SKM-1 (cell line): Measurements from ENCODE around the gene DDIT4.
"Not testable (repeated sequence)": the region's sequence is repeated elsewhere in the genome, so short reads cannot be mapped to it uniquely, and the experiment has no call there.

Experiments
- DNase-seq: peaks from one replicate; lab custom pipeline; 2025; ENCODE audit not compliant: unreplicated experiment; lab: John Stamatoyannopoulos, UW

DDIT4 gene

DNA sequence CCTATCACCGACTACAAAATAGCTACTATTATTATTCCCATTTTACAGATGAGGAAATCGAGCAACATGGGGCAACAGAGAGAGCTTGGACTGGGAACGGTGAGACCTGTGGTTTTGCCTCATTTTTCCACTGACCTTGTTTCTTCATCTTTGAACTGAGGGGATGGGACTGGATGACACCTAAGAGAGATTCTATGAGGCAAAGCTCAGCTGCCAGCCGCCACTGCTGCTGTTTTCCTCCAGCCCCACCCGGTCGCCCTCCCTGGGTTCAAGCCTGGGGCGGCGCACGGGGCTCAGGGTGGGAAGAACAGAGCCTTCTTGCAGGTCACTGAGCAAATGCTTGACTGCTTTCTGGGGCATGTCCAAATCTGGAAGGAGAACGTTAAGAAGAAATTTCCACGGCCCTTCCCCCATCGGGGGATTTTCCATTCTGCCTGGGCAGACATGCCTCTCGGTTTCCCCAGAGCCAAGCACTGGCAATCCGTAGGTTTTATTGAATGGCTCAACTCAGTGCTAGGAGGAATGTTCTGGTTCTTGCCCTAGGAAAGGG, 12.3 kb downstream of the DDIT4 start:
- DNase-seq, result no peak

DNA sequence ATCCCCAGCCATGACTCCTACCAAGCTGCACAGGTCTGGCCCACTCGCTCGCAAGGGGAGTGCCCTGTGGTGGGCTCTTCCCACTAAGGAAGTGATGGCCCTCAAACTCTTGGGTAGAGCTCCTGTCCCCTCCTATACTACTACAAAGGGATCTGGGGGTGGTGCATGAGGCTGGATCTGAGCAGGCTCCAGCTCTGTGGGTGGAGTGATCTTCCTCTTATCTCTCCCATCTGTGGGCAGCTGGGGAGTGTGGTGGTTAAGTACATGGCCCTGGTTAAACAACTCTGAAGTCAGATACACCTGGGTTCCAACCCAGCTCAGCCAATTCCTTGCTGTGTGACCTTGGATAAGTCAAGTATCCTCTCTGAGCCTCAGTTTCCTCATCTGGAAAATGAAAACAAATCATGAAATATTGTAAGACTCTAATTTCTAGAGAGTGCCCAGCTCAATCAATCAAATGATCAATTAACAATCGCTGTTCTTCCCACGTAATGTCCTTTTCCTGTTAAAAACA, 17.4 kb downstream of the DDIT4 start:
- no peak for DNase-seq

DNA sequence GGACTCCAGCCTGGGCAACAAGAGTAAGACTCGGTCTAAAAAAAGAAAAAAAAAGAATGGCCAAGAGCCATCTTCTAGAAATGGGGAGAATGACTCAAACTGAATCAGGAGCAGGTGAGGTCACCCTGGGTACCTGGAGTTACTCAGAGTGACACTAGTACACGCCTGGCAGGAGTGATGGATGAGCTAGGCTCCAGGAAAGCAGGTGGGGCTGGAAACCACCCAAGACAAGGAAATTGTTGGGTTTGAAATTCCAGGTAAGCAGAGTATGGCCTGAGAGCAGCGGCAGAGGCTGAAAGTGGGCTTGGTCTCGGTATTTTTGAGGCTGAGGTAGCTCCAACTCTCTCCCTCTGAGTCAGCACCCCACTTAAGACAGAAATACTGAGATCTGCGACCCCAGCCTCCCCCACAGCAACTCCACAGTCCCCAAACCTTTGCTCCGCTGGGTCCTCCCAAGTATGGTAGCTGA, 18.5 kb downstream of the DDIT4 start:
- DNase-seq, result no peak

DNA sequence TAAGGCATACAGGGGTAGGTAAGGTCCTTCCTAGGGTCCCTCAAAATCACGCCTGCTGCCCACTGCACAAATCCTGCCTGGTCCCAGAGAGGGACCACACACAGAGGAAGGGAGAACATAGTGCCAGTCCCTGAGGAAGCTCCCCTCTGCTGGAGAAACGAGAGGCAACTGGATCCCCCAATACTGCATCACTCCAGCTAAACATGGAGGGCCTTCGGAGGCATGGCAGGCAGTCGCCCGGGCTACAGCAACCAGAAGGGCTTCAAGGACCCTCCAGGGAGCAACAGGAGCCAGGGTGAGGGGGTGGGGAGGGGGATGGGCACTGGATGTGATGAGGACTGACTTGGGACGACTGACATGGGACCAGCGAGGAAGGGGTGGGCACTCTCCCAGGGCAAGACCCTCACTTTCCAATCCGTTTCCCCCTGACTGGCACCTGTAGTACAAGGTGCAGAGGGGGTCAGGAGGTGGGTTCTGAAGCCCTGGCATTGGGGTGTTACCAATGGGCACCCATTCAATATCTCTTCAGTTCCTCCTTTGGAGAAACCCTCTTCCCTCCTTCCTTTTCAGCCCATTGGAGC, 21.7 kb downstream of the DDIT4 start:
- no peak for DNase-seq

DNA sequence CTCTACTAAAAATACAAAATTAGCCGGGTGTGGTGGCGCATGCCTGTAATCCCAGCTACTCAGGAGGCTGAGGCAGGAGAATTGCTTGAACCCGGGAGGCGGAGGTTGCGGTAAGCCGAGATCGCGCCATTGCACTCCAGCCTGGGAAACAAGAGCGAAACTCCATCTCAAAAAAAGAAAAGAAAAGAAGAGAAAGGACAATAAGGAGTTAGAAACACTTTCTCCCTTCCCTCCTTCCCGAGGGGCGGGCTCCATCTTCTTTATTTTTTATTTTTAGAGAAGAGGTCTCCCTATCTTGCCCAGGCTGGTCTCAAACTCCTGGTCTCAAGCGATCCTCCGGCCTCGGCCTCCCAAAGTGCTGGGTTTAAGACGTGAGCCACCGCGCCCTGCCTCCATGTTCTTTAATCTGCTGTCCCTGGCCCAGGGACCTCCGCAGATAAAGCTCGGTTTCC, 23.1 kb downstream of the DDIT4 start:
- not testable (repeated sequence) for DNase-seq

DNA sequence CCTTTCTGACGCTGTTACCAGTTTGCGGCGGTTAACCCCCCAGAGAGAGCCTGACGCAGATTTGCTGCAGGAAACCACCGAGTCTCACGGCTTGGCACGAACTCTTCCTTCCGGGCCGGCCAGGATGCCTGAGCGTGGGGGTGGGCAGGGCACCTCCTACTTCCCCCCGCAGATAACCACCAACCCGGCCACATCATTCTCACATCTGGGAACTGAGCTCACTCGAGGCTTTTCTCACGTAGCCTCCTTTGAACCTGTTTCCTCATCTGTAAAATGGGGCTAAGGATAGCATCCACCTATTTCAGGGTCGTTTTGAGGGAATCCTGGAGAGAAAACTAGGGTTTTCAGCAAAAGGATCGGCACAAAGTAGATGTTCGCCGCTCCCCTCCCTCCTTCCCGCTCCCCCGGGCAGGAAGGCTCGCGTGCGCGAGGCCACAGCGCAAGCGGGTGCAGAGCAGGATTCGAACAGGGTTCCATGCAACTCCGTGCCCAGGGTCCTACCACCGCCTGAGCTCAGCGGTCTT, 23.6 kb downstream of the DDIT4 start:
- peak; percentile 46 for DNase-seq

DNA sequence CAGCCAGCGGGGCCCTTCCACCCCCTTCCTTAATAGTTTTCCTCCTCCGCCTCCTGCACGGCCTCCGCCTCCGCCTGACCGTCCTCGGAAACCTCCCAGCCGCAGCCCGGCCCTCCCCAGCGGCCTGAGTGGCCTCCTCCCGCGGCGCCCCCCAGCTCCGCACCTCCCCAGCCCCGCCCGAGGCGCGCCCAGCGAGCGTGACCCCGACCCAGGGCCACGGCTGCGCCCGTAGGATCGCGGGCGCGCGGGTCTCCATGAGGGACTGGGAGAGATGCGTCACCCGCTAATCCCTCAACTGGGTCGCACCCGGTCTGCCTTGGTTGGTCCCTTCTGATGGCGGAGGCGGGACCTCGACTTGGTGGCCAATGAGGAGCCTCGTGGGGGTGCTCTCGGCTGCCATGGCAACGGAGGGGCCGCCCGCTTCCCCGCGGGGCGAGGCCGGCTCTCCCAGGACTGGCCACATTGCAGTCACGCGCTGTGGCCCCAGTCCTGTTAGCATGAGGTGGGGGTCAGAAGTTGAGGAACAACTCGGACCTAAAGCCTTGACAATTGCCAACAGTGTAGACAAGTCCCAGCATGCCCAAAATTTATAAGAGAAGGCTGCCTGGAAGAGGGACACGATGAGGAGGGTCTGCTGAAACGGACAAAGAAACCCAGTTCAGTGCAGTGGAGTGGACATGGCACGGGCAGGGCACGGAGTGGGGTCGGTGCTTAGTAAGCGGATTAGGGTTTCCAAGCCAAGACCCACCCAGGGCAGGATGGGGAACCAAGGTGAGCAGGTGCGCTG, 24.3 kb downstream of the DDIT4 start:
- DNase-seq, result no peak

DNA sequence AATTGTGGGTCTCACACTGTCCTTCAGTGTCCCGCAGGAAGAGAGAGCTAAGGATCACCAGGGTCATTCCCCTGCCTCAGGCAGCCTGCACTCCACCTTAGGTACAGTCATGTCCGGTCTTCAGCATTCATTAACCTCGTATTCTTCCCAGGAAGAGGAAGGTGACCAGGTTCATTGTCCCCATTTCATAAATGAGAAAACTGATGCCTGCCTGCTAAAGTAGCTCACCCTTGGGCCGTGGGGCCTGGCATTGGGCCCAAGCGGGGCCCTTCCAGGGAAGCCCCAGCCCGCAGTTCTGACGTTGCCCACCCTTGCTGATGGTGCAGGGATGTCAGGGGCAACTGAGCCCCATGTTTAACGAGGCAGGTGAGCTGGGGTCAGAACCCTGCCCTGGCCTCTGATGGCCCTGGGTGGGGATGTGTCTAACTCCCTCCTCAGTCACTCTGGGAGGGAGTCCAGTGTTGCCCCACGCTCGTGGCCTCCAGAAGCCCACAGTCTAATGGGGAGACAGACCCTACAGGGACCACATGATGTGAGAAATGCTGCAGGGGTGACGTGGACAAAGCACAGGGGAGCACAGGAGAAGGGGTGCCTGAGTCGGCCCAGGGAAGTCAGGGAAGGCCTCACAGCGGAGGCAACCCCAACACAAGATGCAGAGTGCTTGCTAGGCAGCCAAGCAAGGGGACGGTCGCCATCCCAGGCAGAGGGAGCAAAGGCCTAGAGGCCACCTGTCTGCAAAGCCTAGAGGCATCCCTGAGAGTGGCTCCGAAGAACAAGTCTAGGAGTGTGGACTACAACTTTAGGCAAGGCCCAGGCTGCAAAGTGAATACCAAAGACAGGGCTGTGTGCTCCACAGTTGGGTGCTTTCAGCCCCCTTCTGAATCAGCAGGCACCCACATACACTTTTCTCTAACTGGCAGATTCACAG, 25.1 kb downstream of the DDIT4 start:
- DNase-seq, result no peak

DNA sequence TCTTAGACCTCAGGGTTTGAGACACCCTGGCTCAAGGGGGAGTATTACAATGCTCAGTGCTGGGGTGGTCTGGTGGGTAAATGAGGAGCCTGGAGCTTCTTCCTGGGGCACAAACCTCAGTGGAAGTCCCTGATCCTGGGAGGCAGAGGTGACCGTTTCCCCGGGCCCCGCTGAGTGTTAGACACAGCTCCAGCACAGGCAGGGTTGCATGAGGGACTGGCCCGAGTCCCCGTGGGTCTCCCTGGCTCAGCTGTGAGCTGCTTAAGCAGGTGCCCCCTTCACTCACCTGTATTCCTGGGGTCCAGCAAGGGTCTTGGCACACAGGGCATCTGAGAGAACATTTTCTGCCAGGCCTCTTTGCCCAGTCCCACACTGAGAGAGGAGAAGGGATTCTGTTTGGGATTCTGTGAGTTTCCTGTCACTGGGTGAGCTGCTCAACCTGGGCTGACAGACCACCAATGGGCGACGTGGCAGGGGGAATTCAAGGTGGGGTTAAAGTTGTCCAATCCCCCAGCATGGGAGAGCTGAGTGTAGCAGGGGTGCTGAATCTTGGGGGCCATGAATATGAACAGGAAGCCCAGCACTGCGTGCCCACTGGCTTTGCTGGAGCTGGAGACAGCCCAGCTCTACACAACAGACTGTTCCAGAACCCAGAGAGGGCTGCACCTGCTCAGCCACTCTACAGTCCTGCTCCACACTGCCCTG, 29.9 kb downstream of the DDIT4 start:
- DNase-seq, result no peak

DNA sequence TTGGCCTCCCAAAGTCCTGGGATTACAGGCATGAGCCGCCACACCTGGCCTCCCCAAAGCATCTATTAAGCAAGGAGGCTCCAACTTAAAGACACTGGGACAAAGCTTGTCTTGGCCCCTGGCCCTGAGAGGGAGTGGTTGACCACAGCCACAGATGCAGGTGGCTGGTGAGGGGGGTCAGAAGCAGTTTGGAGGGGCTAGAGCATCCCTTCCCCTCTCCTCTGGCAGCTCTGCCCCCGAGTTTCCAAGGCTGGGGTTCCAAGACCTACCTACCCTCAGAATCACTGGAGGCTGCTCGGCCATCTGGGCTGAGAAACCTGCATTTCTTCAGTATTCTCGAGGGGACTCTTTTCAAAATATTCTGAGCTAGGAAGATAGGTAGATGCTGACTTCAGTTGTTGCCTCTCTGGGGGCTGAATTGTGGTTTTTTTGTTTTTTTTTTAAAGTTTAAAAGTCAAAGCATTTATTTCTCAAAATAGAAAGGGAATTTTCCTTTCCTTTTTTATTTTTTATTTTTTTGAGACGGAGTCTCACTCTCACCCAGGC, 32.6 kb downstream of the DDIT4 start:
- DNase-seq, result no peak

DNA sequence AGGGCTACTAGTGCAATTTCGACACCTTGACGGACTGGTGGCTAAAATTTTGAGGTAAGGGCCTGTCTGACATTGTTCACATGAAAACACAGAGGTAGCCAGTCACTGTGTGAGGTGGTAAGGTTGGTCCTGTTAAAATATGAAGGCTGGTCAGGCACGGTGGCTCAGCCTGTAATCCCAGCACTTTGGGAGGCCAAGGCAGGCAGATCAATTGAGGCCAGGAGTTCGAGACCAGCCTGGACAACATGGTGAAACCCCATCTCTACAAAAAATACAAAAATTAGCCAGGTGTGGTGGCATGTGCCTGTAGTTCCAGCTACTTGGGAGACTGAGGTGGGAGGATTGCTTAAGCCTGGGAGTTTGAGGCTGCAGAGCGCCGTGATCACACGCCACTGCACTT, 34.0 kb downstream of the DDIT4 start:
- not testable (repeated sequence) for DNase-seq

DNA sequence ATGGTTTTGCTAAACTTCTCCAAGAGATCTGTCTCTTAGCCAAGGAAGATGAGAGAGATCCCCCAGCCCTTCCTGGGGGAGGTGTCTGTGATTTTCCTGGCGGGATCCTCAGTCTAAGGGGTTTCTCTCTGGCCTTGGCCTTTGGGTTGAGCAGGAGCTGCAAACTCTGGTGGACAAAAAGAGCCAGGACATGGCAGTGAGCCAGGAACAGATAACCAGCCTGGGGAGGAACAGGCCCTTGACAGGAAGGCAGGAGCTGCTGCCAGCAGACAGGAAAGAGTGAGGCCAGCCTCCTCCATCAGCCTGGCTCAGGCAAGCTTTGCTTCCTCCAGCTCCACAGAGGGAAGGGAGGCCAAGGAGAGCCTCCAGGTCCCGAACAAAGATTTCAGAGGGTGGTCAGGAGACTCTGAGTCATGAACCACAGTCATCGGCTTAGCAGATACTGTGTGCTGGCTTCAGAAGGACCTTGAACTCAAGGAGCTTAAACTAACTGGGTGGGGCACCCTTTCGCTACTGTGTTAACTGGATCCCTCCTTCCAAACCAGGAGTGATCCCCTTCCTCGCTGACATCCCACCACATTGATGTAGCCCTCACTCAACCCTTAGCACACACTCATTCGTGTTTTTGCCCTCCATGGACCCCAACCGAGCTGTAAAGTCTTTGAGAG, 34.7 kb downstream of the DDIT4 start:
- DNase-seq, result no peak

DNA sequence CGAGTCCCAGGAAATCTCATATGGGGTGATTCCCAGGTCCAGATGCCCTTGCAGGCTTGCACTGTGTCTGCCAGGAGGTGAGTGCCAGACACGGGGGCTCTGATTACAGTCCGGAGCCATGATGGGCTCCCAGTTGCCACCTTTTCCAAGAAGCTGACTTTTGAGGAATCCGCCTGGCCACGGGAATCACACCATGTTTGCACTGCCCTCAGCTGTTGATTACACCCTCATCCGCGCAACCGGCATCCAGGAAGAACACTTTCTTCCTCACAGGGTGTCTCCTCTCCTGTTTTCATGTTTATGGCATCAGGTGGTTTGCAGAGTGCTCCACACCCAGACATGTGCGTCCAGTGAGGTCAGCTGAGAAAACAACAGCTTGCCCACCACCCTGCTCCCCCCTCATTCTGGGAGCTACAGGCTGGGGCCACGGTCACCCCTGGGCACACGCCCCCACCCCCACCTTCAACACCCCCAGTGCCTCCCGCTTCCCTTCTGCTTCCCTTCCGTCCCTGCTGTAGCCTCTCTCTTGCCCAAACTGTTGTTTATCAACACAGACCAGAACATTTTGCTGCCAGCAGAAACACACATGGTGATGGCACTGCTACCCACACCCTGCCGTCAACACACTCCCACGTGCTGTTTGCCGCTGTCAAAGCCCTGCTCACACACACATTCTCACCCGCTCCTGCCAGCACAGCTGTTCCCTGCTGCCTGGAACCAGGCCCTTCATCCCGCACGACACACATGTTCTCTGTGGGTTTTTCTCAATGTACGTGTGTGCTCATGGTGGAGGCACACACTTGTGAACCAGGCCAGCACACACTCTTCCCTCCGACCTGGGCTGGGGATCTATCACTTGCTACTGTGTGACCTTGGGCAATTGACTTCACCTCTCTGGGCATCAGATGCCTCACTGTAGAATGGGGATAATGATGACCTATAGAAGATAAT, 35.8 kb downstream of the DDIT4 start:
- no peak for DNase-seq

DNA sequence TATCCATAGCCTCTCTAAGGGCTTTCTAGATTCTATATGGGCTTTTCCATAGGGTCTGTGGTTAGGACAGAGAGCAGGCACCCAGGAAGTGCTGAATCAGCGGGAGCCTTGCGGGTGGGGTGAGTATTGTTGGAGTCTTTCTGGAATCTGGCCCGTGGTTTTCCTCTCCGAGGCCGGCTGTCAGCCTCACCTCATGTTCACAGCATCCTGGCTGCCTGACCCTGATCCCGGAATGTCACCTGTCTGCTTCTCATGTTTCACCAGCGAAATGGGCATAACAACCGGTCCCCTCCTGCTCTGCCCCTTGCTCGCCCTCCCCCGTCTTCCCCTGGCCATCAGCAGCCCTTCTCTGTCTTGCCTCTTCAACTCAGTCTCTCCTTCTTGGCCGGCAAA, 36.5 kb downstream of the DDIT4 start:
- no peak for DNase-seq

DNA sequence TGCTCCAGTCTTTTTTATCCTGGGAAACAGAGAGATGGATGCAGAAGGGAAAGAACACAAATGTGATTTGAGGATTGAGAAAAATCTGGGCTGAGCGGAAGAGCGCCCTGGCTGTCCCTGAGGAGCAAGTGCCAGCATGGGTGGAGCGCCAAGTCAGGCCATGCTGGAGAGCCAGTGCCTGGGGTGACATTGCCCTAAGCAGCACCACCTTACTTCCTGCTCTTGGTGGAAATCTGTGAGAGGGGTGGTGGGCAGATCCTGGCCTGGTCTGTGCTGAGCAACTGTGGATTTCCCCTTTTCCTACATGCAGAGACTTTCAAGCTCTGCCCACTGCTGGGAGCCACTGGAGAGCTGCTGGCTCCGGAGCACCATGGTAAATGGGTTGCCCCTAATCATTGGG, 36.9 kb downstream of the DDIT4 start:
- DNase-seq, result no peak

DNA sequence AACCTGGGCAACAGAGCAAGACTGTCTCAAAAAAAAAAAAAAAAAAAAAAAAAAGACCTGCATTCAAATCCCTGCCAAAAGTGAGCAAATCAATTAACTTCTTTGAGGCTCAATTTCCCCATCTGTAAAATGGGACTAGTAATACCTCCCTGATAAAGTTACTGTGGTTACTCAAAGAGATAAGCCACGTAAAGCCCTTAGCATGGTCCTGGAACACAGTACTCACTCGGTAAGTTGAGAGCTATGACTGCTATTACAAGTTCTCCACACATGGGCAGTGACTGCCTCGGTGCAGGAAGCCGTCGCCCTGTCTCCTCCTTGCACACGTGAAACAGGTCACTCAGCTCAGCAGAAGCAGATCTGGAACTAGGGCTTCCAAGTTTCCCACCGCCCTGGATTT, 37.9 kb downstream of the DDIT4 start:
- DNase-seq, result no peak

DNA sequence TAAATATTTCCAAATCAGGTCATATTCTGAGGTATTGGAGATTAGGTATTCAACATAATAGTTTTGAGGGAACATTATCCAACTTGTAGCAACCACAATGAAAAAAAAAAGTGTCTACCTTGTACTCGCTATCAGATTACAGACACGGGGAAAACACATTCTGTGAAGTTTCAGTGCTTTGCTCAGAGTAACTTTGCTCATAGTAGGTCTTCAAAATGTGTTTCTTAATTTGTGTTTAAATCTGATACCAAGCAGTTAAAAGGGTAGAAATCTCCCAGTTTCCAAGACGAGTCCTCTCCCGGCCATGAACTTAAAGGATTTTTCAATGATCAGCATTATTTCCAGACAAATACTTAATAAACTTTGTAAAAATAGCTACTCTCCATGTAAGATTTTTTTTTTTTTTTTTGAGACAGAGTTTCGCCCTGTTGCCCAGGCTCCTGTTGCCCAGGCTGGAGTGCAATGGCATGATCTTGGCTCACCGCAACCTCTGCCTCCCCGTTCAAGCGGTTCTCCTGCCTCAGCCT, 39.2 kb downstream of the DDIT4 start:
- no peak for DNase-seq

DNA sequence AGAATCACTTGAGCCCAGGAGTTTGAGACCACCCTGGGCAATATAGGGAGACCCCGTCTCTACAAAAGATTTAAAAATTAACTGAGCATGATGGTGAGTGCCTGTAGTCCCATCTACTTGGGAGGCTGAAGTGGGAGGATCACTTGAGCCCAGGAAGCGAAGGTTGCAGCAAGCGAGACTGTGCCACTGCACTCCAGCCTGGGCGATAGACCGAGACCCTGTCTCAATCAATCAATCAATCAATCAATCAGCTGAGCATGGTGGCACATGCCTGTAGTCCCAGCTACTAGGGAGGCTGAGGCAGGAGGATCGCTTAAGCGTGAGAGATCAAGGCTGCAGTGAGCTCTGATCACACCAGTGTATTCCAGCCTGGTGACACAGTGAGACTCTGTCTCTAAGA, 40.5 kb downstream of the DDIT4 start:
- no peak for DNase-seq
